Inflammatory macrophage (primary cell): ENCODE data around the gene LRRFIP2.
A peak's percentile ranks its signal among the peaks of the same experiment; 100 is the strongest.
"Not testable (repeated sequence)": the region's sequence is repeated elsewhere in the genome, so short reads cannot be mapped to it uniquely, and the experiment has no call there.

ENCODE experiments used
- DNase-seq, 2 donors: peaks; one replicate each; pipeline ENCODE4 v3.0.0-alpha.2; 2020 to 2022

The LRRFIP2 gene

GRCh38 chr3:37055077-37055476 lies 119.3 kb downstream of the LRRFIP2 start:
- not testable (repeated sequence) for DNase-seq

- DNase-seq, result peak in 1 of 2 donors; percentile 14
Observed at GRCh38 chr3:37054370-37054769, 120.0 kb downstream of the LRRFIP2 start.

GRCh38 chr3:37053753-37054152 lies 120.6 kb downstream of the LRRFIP2 start:
- DNase-seq, result no peak

- DNase-seq, result no peak
Observed at GRCh38 chr3:37053337-37053736, 121.0 kb downstream of the LRRFIP2 start.

- DNase-seq, result no peak
Observed at GRCh38 chr3:37052860-37053259, 121.5 kb downstream of the LRRFIP2 start.

- no peak for DNase-seq
Observed at GRCh38 chr3:37050282-37050681, 124.1 kb downstream of the LRRFIP2 start.

GRCh38 chr3:37042712-37043111 lies 131.7 kb downstream of the LRRFIP2 start:
- DNase-seq, result not testable (repeated sequence)

- DNase-seq, result no peak
Observed at GRCh38 chr3:37041546-37042195, 132.7 kb downstream of the LRRFIP2 start.

- no peak for DNase-seq
Observed at GRCh38 chr3:37040231-37040630, 134.2 kb downstream of the LRRFIP2 start.

- no peak for DNase-seq
Observed at GRCh38 chr3:37039161-37039846, 135.1 kb downstream of the LRRFIP2 start.

GRCh38 chr3:37037352-37037751 lies 137.0 kb downstream of the LRRFIP2 start:
- no peak for DNase-seq

GRCh38 chr3:37032961-37033360 lies 141.4 kb downstream of the LRRFIP2 start:
- no peak for DNase-seq

GRCh38 chr3:37031096-37031682 lies 143.2 kb downstream of the LRRFIP2 start:
- DNase-seq, result no peak

GRCh38 chr3:37030588-37030987 lies 143.8 kb downstream of the LRRFIP2 start:
- DNase-seq, result no peak

- DNase-seq, result no peak
Observed at GRCh38 chr3:37029516-37030163, 144.7 kb downstream of the LRRFIP2 start.

GRCh38 chr3:37029111-37029510 lies 145.3 kb downstream of the LRRFIP2 start:
- no peak for DNase-seq

- DNase-seq, result no peak
Observed at GRCh38 chr3:37028329-37028728, 146.1 kb downstream of the LRRFIP2 start.

GRCh38 chr3:37026851-37027250 lies 147.5 kb downstream of the LRRFIP2 start:
- no peak for DNase-seq

GRCh38 chr3:37025561-37026335 lies 148.6 kb downstream of the LRRFIP2 start:
- DNase-seq, result no peak

GRCh38 chr3:37024820-37025405 lies 149.5 kb downstream of the LRRFIP2 start:
- DNase-seq, result peak; percentile 53 to 76

- DNase-seq, result no peak
Observed at GRCh38 chr3:37024092-37024491, 150.3 kb downstream of the LRRFIP2 start.

GRCh38 chr3:37017683-37018082 lies 156.7 kb downstream of the LRRFIP2 start:
- no peak for DNase-seq
